Upper lobe of left lung (tissue), 6 donors: ENCODE results near the gene GOLIM4. TPM values are rescaled to one million over a fixed set of nuclear protein-coding genes. Genes with fewer than 3 reads are reported as not detected.

Experiments
- ATAC-seq, 2 donors: fragments of 200-7000 bp; cut with Tn5 transposase; one replicate each; pipeline ENCODE4 v1.9.1; 2022; ENCODE audit warnings: mild to moderate bottlenecking in 2 of 2, moderate library complexity in 2 of 2; ENCODE audit not compliant: low FRiP score in 2 of 2
- DNase-seq, 2 donors: peaks; one replicate each; pipeline ENCODE4 v3.0.0-alpha.2; 2019 to 2020
- H3K27ac ChIP-seq, 4 donors: fragments of 200-600 bp; sonication (generic); one replicate each; pipeline ENCODE4 v1.5.1; 2016 to 2019
- H3K27me3 ChIP-seq, 4 donors: fragments of 200-600 bp; sonication (generic); one replicate each; pipeline ENCODE4 v1.5.1; 2017 to 2019
- H3K36me3 ChIP-seq, 4 donors: fragments of 200-600 bp; sonication (generic); one replicate each; pipeline ENCODE4 v1.5.1; 2016 to 2019
- H3K4me1 ChIP-seq, 4 donors: fragments of 200-600 bp; sonication (generic); one replicate each; pipeline ENCODE4 v1.5.1; 2018 to 2019
- H3K4me3 ChIP-seq, 4 donors: fragments of 200-600 bp; sonication (generic); one replicate each; pipeline ENCODE4 v1.5.1; 2017 to 2019; ENCODE audit warnings: mild to moderate bottlenecking in 2 of 4, moderate library complexity in 1 of 4
- H3K9me3 ChIP-seq, 4 donors: fragments of 200-600 bp; sonication (generic); one replicate each; pipeline ENCODE4 v1.5.1; 2018 to 2019
- CTCF ChIP-seq, 6 experiments: fragments of 450-650 bp in 4 of 6; fragments of 200-600 bp in 2 of 6; sonication (generic) in 2 of 6; IDR thresholded peaks; one replicate each; pipeline ENCODE4 v1.5.1; 2016 to 2019; ENCODE audit warnings: antibody characterized with exemption in 6 of 6
- EP300 ChIP-seq, 4 donors: sonication (generic); formaldehyde crosslinking; IDR thresholded peaks; one replicate each; pipeline ENCODE4 v1.5.1; 2017; ENCODE audit warnings: antibody characterized with exemption in 4 of 4, control low read depth in 2 of 4
- POLR2A ChIP-seq, 4 donors: fragments of 450-650 bp; IDR thresholded peaks; one replicate each; pipeline ENCODE4 v1.5.1; 2016 to 2017; ENCODE audit warnings: antibody characterized with exemption in 4 of 4, mild to moderate bottlenecking in 2 of 4
- POLR2AphosphoS5 ChIP-seq, 2 donors: sonication (generic); formaldehyde crosslinking; IDR thresholded peaks; one replicate each; pipeline ENCODE4 v1.5.1; 2017; ENCODE audit warnings: antibody characterized with exemption in 2 of 2
- whole genome bisulfite sequencing, 2 donors: methylation state at CpG; one replicate each; pipeline ENCODE4 v1.1.5; 2017 to 2018; 5-methylcytosine and 5-hydroxymethylcytosine counted together
- total RNA-seq, 6 donors: library from RNA; depleted of rRNA in 4 of 6; stranded (reverse); fragments of >200 nt in 4 of 6; gene quantifications; one replicate each; pipeline versions ENCODE4 v1.1.0 to v1.2.1, GENCODE V29; 2016 to 2021
- donor health status: DM: no; HTN: no; CAD: no; lungs with moderate emphysema.
- donor health status: DM: no; HTN: yes; CAD: no; lungs with severe emphysema.

GOLIM4 gene
- total RNA-seq, 6 donors from 2014 or later = 34.6 to 79.1 (median 43.6) TPM

GRCh38 chr3:168080499-168081170 is 15.1 kb downstream of the GOLIM4 start:
- TF ChIP-seq POLR2A (IDR thresholded peaks at IDR 0.05) = no peak
- TF ChIP-seq POLR2AphosphoS5 (IDR thresholded peaks at IDR 0.05) = no peak
- no peak for TF ChIP-seq EP300 (IDR thresholded peaks at IDR 0.05)
- no peak for TF ChIP-seq CTCF (IDR thresholded peaks at IDR 0.05)
- H3K27ac ChIP-seq = no peak overlapping the region
- H3K4me3 ChIP-seq = no peak overlapping the region
- H3K27me3 ChIP-seq = no peaks in the 10 kb centered on the region
- no peak for ATAC-seq
- H3K9me3 ChIP-seq = no peaks in the 10 kb centered on the region
- H3K36me3 ChIP-seq = no peaks in the 10 kb centered on the region
- DNase-seq = no peak
- WGBS, 2 donors = 81 to 85% methylated on average over 5 of the region's 5 CpGs
- H3K4me1 ChIP-seq = peaks cover 0 to 15% (median under 1%) of the 10 kb centered on the region in 4 donors

GRCh38 chr3:168080022-168080421 is 15.7 kb downstream of the GOLIM4 start:
- no peak overlapping the region for H3K4me3 ChIP-seq
- DNase-seq = no peak
- H3K4me1 ChIP-seq = peaks cover 0 to 15% (median 0%) of the 10 kb centered on the region in 4 donors
- H3K9me3 ChIP-seq = no peaks in the 10 kb centered on the region
- ATAC-seq = no peak
- TF ChIP-seq EP300 (IDR thresholded peaks at IDR 0.05) (no peak), POLR2AphosphoS5 (IDR thresholded peaks at IDR 0.05) (no peak), POLR2A (IDR thresholded peaks at IDR 0.05) (no peak), CTCF (IDR thresholded peaks at IDR 0.05) (no peak)
- H3K36me3 ChIP-seq = no peaks in the 10 kb centered on the region
- H3K27me3 ChIP-seq = no peaks in the 10 kb centered on the region
- WGBS, 2 donors = 83 to 85% methylated on average over 3 of the region's 3 CpGs
- no peak overlapping the region for H3K27ac ChIP-seq

- Histone ChIP-seq H3K9me3 (no peaks in the 10 kb centered on the region), H3K4me1 (peaks cover 0 to 7% (median 0%) of the 10 kb centered on the region in 4 donors), H3K4me3 (no peak overlapping the region), H3K27me3 (no peaks in the 10 kb centered on the region), H3K36me3 (no peaks in the 10 kb centered on the region), H3K27ac (no peak overlapping the region)
- ATAC-seq (no peak), DNase-seq (no peak)
- WGBS, 2 donors = 74 to 90% methylated on average over 2 of the region's 2 CpGs
- no peak for TF ChIP-seq CTCF (IDR thresholded peaks at IDR 0.05)
Measured at GRCh38 chr3:168077091-168077490, 18.6 kb downstream of the GOLIM4 start.

GRCh38 chr3:168073842-168074605 is 21.7 kb downstream of the GOLIM4 start:
- Histone ChIP-seq H3K4me1 (peaks cover 0 to 4% (median 0%) of the 10 kb centered on the region in 4 donors), H3K36me3 (no peaks in the 10 kb centered on the region), H3K4me3 (no peak overlapping the region), H3K27ac (peak overlapping the region in 1 of 4 donors; percentile 36), H3K27me3 (no peaks in the 10 kb centered on the region), H3K9me3 (no peaks in the 10 kb centered on the region)
- DNase-seq = no peak
- ATAC-seq = peak in 1 of 2 donors; percentile 39
- WGBS, 2 donors = 77 to 81% methylated on average over 4 of the region's 4 CpGs
- TF ChIP-seq POLR2AphosphoS5 (IDR thresholded peaks at IDR 0.05) = no peak
- TF ChIP-seq CTCF (IDR thresholded peaks at IDR 0.05) = no peak
- no peak for TF ChIP-seq POLR2A (IDR thresholded peaks at IDR 0.05)

GRCh38 chr3:168072323-168072650 is 23.4 kb downstream of the GOLIM4 start:
- Histone ChIP-seq H3K36me3 (no peaks in the 10 kb centered on the region), H3K27ac (no peak overlapping the region), H3K4me3 (no peak overlapping the region), H3K27me3 (no peaks in the 10 kb centered on the region), H3K4me1 (peaks cover 0 to 4% (median 0%) of the 10 kb centered on the region in 4 donors), H3K9me3 (no peaks in the 10 kb centered on the region)
- DNase-seq = no peak
- TF ChIP-seq CTCF (IDR thresholded peaks at IDR 0.05) (no peak), EP300 (IDR thresholded peaks at IDR 0.05) (no peak), POLR2A (IDR thresholded peaks at IDR 0.05) (no peak), POLR2AphosphoS5 (IDR thresholded peaks at IDR 0.05) (no peak)
- ATAC-seq = no peak
